H9 (cell line): ENCODE measurements around the gene ANO2. TPM values are rescaled to one million over a fixed set of nuclear protein-coding genes. Genes with fewer than 3 reads are reported as not detected.
A peak's percentile ranks its signal among the peaks of the same experiment; 100 is the strongest.

ENCODE experiments used
- DNase-seq: peaks from one replicate; pipeline ENCODE4 v3.0.0-alpha.2; 2017
- H2AFZ ChIP-seq: one replicate; pipeline ENCODE4 v1.6.1; 2013; ENCODE audit warnings: mild to moderate bottlenecking, low read length, control low read depth, moderate library complexity
- H2AK5ac ChIP-seq: 2 replicates; pipeline ENCODE4 v1.6.1; 2013; ENCODE audit warnings: low read length, control low read depth, mixed read lengths; ENCODE audit not compliant: insufficient read length
- H2BK120ac ChIP-seq: one replicate; pipeline ENCODE4 v1.6.1; 2013; ENCODE audit warnings: low read depth, mild to moderate bottlenecking, low read length, control low read depth, inconsistent platforms; ENCODE audit not compliant: poor library complexity, severe bottlenecking
- H2BK12ac ChIP-seq: 2 replicates; pipeline ENCODE4 v1.6.1; 2013; ENCODE audit warnings: low read length, control low read depth, mixed read lengths, low read depth; ENCODE audit not compliant: insufficient read length
- H2BK15ac ChIP-seq: 2 replicates; pipeline ENCODE4 v1.6.1; 2013; ENCODE audit warnings: low read depth, low read length, control low read depth
- H2BK20ac ChIP-seq: one replicate; pipeline ENCODE4 v1.6.1; 2013; ENCODE audit warnings: low read depth, mild to moderate bottlenecking, low read length, control low read depth, inconsistent platforms; ENCODE audit not compliant: poor library complexity, severe bottlenecking
- H2BK5ac ChIP-seq: 2 replicates; pipeline ENCODE4 v1.6.1; 2013; ENCODE audit warnings: low read length, control low read depth, mixed read lengths; ENCODE audit not compliant: insufficient read length
- H3K14ac ChIP-seq: 2 replicates; pipeline ENCODE4 v1.6.1; 2013; ENCODE audit warnings: low read length, control low read depth; ENCODE audit not compliant: insufficient read depth
- H3K18ac ChIP-seq: 2 replicates; pipeline ENCODE4 v1.6.1; 2013; ENCODE audit warnings: low read depth, mild to moderate bottlenecking, mixed read lengths, low read length, control low read depth; ENCODE audit not compliant: insufficient read length
- H3K23ac ChIP-seq: 2 replicates; pipeline ENCODE4 v1.6.1; 2013; ENCODE audit warnings: low read length, control low read depth, mixed read lengths, low read depth; ENCODE audit not compliant: insufficient read length
- H3K23me2 ChIP-seq: 2 replicates; pipeline ENCODE4 v1.6.1; 2013; ENCODE audit warnings: low read depth, mild to moderate bottlenecking, mixed read lengths, low read length, control low read depth; ENCODE audit not compliant: insufficient read length, poor library complexity, severe bottlenecking
- H3K27ac ChIP-seq: 2 replicates; pipeline ENCODE4 v1.5.1; 2013; ENCODE audit warnings: low read length, control low read depth, mixed read lengths, low read depth; ENCODE audit not compliant: insufficient read length
- H3K27me3 ChIP-seq: 2 replicates; pipeline ENCODE4 v1.6.1; 2013; ENCODE audit warnings: low read length, control low read depth, inconsistent platforms; ENCODE audit not compliant: insufficient read depth
- H3K4ac ChIP-seq: 2 replicates; pipeline ENCODE4 v1.6.1; 2013; ENCODE audit warnings: low read depth, mild to moderate bottlenecking, control low read depth, inconsistent platforms, low read length, moderate library complexity
- H3K4me1 ChIP-seq: 2 replicates; pipeline ENCODE4 v1.6.1; 2013; ENCODE audit warnings: low read length, control low read depth, inconsistent platforms; ENCODE audit not compliant: insufficient read depth
- H3K4me2 ChIP-seq: 2 replicates; pipeline ENCODE4 v1.6.1; 2013; ENCODE audit warnings: low read length, control low read depth, mixed read lengths; ENCODE audit not compliant: insufficient read length, insufficient read depth
- H3K56ac ChIP-seq: 2 replicates; pipeline ENCODE4 v1.6.1; 2013; ENCODE audit warnings: low read depth, mild to moderate bottlenecking, mixed read lengths, low read length, control low read depth; ENCODE audit not compliant: insufficient read length
- H3K79me1 ChIP-seq: 2 replicates; pipeline ENCODE4 v1.6.1; 2013; ENCODE audit warnings: low read depth, mild to moderate bottlenecking, moderate library complexity, low read length, control low read depth, inconsistent platforms; ENCODE audit not compliant: insufficient read depth, poor library complexity, severe bottlenecking
- H3K79me2 ChIP-seq: 2 replicates; pipeline ENCODE4 v1.6.1; 2013; ENCODE audit warnings: low read length, control low read depth, inconsistent platforms; ENCODE audit not compliant: insufficient read depth
- H3K9ac ChIP-seq: 2 replicates; pipeline ENCODE4 v1.6.1; 2013; ENCODE audit warnings: low read length, control low read depth, mixed read lengths; ENCODE audit not compliant: insufficient read length; ENCODE audit errors: extremely low read depth
- H3K9me3 ChIP-seq: one replicate; pipeline ENCODE4 v1.6.1; 2013; ENCODE audit warnings: low read depth, low read length, inconsistent platforms; ENCODE audit not compliant: control insufficient read depth
- H3T11ph ChIP-seq: one replicate; pipeline ENCODE4 v1.6.1; 2013; ENCODE audit warnings: mild to moderate bottlenecking, low read length, control low read depth, inconsistent platforms
- H4K20me1 ChIP-seq: one replicate; pipeline ENCODE4 v1.6.1; 2013; ENCODE audit not compliant: control insufficient read depth, insufficient read length, insufficient read depth
- H4K5ac ChIP-seq: 2 replicates; pipeline ENCODE4 v1.6.1; 2013; ENCODE audit warnings: low read depth, mild to moderate bottlenecking, mixed read lengths, low read length, control low read depth; ENCODE audit not compliant: insufficient read length
- H4K8ac ChIP-seq: replicated peaks from 2 replicates; pipeline ENCODE4 v1.6.1; 2013; ENCODE audit warnings: low read length, control low read depth, mixed read lengths, low read depth; ENCODE audit not compliant: insufficient read length
- H4K91ac ChIP-seq: 2 replicates; pipeline ENCODE4 v1.6.1; 2013; ENCODE audit warnings: low read depth, mild to moderate bottlenecking, moderate library complexity, mixed read lengths, low read length, control low read depth; ENCODE audit not compliant: insufficient read length
- H3K27ac Mint-ChIP-seq, 3 experiments: 2 replicates in 2 of 3; 3 replicates in 1 of 3; pipeline ENCODE4 v1.8.0; 2020 to 2021; ENCODE audit warnings: mixed read lengths in 3 of 3, mild to moderate bottlenecking in 1 of 3, moderate library complexity in 1 of 3
- H3K27me3 Mint-ChIP-seq: 2 replicates; pipeline ENCODE4 v1.8.0; 2021; ENCODE audit warnings: low read depth, mild to moderate bottlenecking, moderate library complexity, mixed read lengths
- H3K36me3 Mint-ChIP-seq, 3 experiments: 2 replicates in 2 of 3; 3 replicates in 1 of 3; pipeline ENCODE4 v1.8.0; 2020 to 2021; ENCODE audit warnings: low read depth in 3 of 3, mixed read lengths in 3 of 3; ENCODE audit not compliant: insufficient read depth in 1 of 3
- H3K4me1 Mint-ChIP-seq, 2 experiments: 2 replicates each; pipeline ENCODE4 v1.8.0; 2020; ENCODE audit warnings: mixed read lengths in 2 of 2
- H3K4me3 Mint-ChIP-seq, 2 experiments: 2 replicates in 1 of 2; 3 replicates in 1 of 2; pipeline ENCODE4 v1.8.0; 2020 to 2021; ENCODE audit warnings: mild to moderate bottlenecking in 2 of 2, mixed read lengths in 2 of 2, moderate library complexity in 1 of 2
- H3K9me3 Mint-ChIP-seq, 2 experiments: 2 replicates in 1 of 2; 3 replicates in 1 of 2; pipeline ENCODE4 v1.8.0; 2020; ENCODE audit warnings: mild to moderate bottlenecking in 2 of 2, mixed read lengths in 2 of 2, moderate library complexity in 1 of 2
- WGBS: extraction: QIAGEN DNeasy Blood & Tissue Kit; methylation state at CpG from one replicate; pipeline ENCODE4 v1.1.7; 2013; ENCODE audit warnings: missing lambda C conversion rate, low lambda C conversion rate, mixed read lengths; ENCODE audit not compliant: insufficient read length; ENCODE audit errors: extremely low coverage; 5-methylcytosine and 5-hydroxymethylcytosine counted together
- total RNA-seq: library from RNA; stranded (reverse); gene quantifications from 2 replicates; pipeline ENCODE4 v1.2.1, GENCODE V29; 2021
- TF ChIP-seq, protein P1 (sequence below): fragments of 200-600 bp; sonication (generic); conservative IDR thresholded peaks from 3 replicates; pipeline ENCODE4 v1.8.0; 2021; ENCODE audit warnings: antibody characterized with exemption, mild to moderate bottlenecking

The ANO2 gene
- total RNA-seq, 1 experiment from 2014 or later, result 3.8 TPM

DNA sequence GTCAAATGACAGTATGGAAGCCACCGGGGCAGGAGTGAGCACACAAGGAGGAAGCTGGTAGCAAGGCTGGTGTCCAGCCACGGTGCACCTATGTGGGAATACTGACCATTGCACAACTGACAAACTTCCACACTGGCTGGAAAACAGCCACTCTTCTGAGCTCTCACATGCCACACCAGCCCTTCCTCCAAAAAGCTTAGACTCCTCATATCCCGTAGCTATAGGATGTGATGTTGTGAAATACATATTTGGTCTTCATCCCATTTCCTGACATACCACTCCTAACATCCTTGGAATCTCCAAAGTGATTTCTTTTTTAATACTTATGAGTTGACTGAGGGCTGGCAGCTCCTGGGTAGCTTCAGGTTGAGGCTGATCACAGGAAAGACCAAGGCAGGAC, 409.5 kb downstream of the ANO2 start:
- H3K4me3 Mint-ChIP-seq, result no peak overlapping the region
- no peak overlapping the region for H3K14ac ChIP-seq

More for the DNA sequence above, 409.5 kb downstream of the ANO2 start:
- TF ChIP-seq, protein P1, sequence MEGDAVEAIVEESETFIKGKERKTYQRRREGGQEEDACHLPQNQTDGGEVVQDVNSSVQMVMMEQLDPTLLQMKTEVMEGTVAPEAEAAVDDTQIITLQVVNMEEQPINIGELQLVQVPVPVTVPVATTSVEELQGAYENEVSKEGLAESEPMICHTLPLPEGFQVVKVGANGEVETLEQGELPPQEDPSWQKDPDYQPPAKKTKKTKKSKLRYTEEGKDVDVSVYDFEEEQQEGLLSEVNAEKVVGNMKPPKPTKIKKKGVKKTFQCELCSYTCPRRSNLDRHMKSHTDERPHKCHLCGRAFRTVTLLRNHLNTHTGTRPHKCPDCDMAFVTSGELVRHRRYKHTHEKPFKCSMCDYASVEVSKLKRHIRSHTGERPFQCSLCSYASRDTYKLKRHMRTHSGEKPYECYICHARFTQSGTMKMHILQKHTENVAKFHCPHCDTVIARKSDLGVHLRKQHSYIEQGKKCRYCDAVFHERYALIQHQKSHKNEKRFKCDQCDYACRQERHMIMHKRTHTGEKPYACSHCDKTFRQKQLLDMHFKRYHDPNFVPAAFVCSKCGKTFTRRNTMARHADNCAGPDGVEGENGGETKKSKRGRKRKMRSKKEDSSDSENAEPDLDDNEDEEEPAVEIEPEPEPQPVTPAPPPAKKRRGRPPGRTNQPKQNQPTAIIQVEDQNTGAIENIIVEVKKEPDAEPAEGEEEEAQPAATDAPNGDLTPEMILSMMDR, result no peak
- Histone ChIP-seq H2BK5ac (no peak overlapping the region), H3K23me2 (no peaks in the 10 kb centered on the region), H3T11ph (no peak overlapping the region), H2AFZ (no peak overlapping the region), H3K79me1 (no peaks in the 10 kb centered on the region), H3K27ac (no peak overlapping the region), H3K79me2 (no peaks in the 10 kb centered on the region), H3K27me3 (no peaks in the 10 kb centered on the region), H3K9me3 (no peaks in the 10 kb centered on the region), H4K5ac (peak overlapping the region; percentile 42), H2AK5ac (no peak overlapping the region), H2BK20ac (peak overlapping the region; percentile 32), H2BK15ac (no peak overlapping the region), H4K91ac (no peak overlapping the region), H2BK120ac (no peak overlapping the region), H4K8ac (no peak overlapping the region), H3K4me1 (peaks cover 4% of the 10 kb centered on the region; the same call in 1 of the 2 replicates), H3K4me2 (no peak overlapping the region), H3K56ac (no peak overlapping the region), H3K18ac (no peak overlapping the region), H4K20me1 (no peaks in the 10 kb centered on the region), H3K9ac (no peak overlapping the region), H3K23ac (no peak overlapping the region), H3K4ac (no peak overlapping the region), H2BK12ac (no peak overlapping the region)
- no peaks in the 10 kb centered on the region; a peak in 1 of 7 replicates for H3K36me3 Mint-ChIP-seq
- peaks cover 18 to 21% of the 10 kb centered on the region in 2 experiments for H3K4me1 Mint-ChIP-seq
- H3K9me3 Mint-ChIP-seq, result no peaks in the 10 kb centered on the region; a peak in 1 of 5 replicates
- DNase-seq, result no peak
- WGBS, result no CpG with 5 or more reads among the region's 3 CpGs
- H3K27me3 Mint-ChIP-seq, result peaks cover 16% of the 10 kb centered on the region
- no peak overlapping the region for H3K27ac Mint-ChIP-seq
